K562 (cell line): ENCODE measurements around the gene MOSPD3. TPM values are rescaled to one million over a fixed set of nuclear protein-coding genes. Genes with fewer than 3 reads are reported as not detected.

Source experiments
- ARNT ChIP-seq, 2 experiments: fragments of 450-650 bp; IDR thresholded peaks; 2 replicates each; pipeline ENCODE4 v1.6.1; 2016; ENCODE audit warnings: mild to moderate bottlenecking in 1 of 2
- HDAC8 ChIP-seq: fragments of 450-650 bp; IDR thresholded peaks from 2 replicates; pipeline ENCODE4 v1.6.1; 2016; ENCODE audit warnings: mild to moderate bottlenecking, missing genetic modification characterization, moderate library complexity, missing compliant biosample characterization
- JUND ChIP-seq, 2 experiments: IDR thresholded peaks; 2 replicates in 1 of 2; 3 replicates in 1 of 2; pipeline ENCODE4 v1.6.1; 2011; ENCODE audit warnings: borderline replicate concordance in 2 of 2, low read depth in 2 of 2, low read length in 2 of 2, improper control_type of control experiment in 1 of 2, missing biosample characterization in 1 of 2, missing genetic modification characterization in 1 of 2, missing genetic modification reagents in 1 of 2
- MAZ ChIP-seq, 2 experiments: fragments of 450-650 bp in 1 of 2; sonication (generic) in 1 of 2; formaldehyde crosslinking; IDR thresholded peaks in 1 of 2; conservative IDR thresholded peaks in 1 of 2; 2 replicates each; pipeline versions ENCODE4 v1.4.0 to v1.5.0; 2020; ENCODE audit warnings: mild to moderate bottlenecking in 1 of 2, missing genetic modification reagents in 1 of 2
- MYC ChIP-seq, 2 experiments: fragments of 250-450 bp in 1 of 2; sonication (Bioruptor Pico) in 1 of 2; IDR thresholded peaks; 2 replicates each; pipeline versions ENCODE4 v1.5.1 to v1.6.1; 2012 to 2021; ENCODE audit warnings: low read depth in 2 of 2, borderline replicate concordance in 1 of 2, improper control_type of control experiment in 1 of 2, low read length in 1 of 2, mild to moderate bottlenecking in 1 of 2, moderate library complexity in 1 of 2
- MYNN ChIP-seq, 2 experiments: sonication (generic); formaldehyde crosslinking in 1 of 2; IDR thresholded peaks; 2 replicates each; pipeline versions ENCODE4 v1.5.0 to v1.6.1; 2016 to 2020; ENCODE audit warnings: antibody characterized with exemption in 1 of 2, missing genetic modification reagents in 1 of 2
- NKRF ChIP-seq: fragments of 450-650 bp; IDR thresholded peaks from 2 replicates; pipeline ENCODE4 v1.6.1; 2016; ENCODE audit warnings: borderline replicate concordance
- NR2C2 ChIP-seq, 2 experiments: fragments of 200-800 bp in 1 of 2; sonication (Bioruptor generic) in 1 of 2; sonication (generic) in 1 of 2; formaldehyde crosslinking in 1 of 2; IDR thresholded peaks; 2 replicates each; pipeline versions ENCODE4 v1.6.1 to v1.8.0; 2016 to 2022; ENCODE audit warnings: mild to moderate bottlenecking in 1 of 2, missing compliant biosample characterization in 1 of 2, missing genetic modification characterization in 1 of 2, missing genetic modification reagents in 1 of 2
- PRMT5 ChIP-seq: sonication (generic); formaldehyde crosslinking; IDR thresholded peaks from 2 replicates; pipeline ENCODE4 v1.5.0; 2020; ENCODE audit warnings: missing genetic modification reagents
- RBM15 ChIP-seq: fragments of 200-400 bp; formaldehyde crosslinking; IDR thresholded peaks from 2 replicates; pipeline ENCODE4 v1.6.1; 2018; ENCODE audit warnings: mild to moderate bottlenecking, low read length, moderate library complexity; ENCODE audit not compliant: insufficient read depth
- RBM25 ChIP-seq: fragments of 200-400 bp; formaldehyde crosslinking; IDR thresholded peaks from 2 replicates; pipeline ENCODE4 v1.6.1; 2018; ENCODE audit warnings: low read length, low read depth, moderate library complexity; ENCODE audit not compliant: severe bottlenecking
- RCOR1 ChIP-seq, 2 experiments: IDR thresholded peaks; 2 replicates each; pipeline ENCODE4 v1.6.1; 2012; ENCODE audit warnings: low read depth in 2 of 2, low read length in 2 of 2, borderline replicate concordance in 1 of 2, improper control_type of control experiment in 1 of 2
- TEAD4 ChIP-seq, 2 experiments: sonication (generic) in 1 of 2; formaldehyde crosslinking in 1 of 2; IDR thresholded peaks; 2 replicates each; pipeline versions ENCODE4 v1.6.1 to v1.8.0; 2012 to 2022; ENCODE audit warnings: borderline replicate concordance in 1 of 2, inconsistent platforms in 1 of 2, low read length in 1 of 2, mild to moderate bottlenecking in 1 of 2, missing genetic modification reagents in 1 of 2
- ZNF444 ChIP-seq: fragments of 250-450 bp; sonication (Bioruptor Pico); IDR thresholded peaks from 2 replicates; pipeline ENCODE4 v1.4.0; 2020; ENCODE audit warnings: mild to moderate bottlenecking, moderate library complexity
- ZNF586 ChIP-seq: fragments of 450-650 bp; formaldehyde crosslinking; conservative IDR thresholded peaks from 2 replicates; pipeline ENCODE4 v1.4.0; 2020; ENCODE audit warnings: mild to moderate bottlenecking, moderate library complexity
- ZNF764 ChIP-seq: fragments of 250-450 bp; sonication (Bioruptor Pico); IDR thresholded peaks from 2 replicates; pipeline ENCODE4 v1.4.0; 2020; ENCODE audit warnings: low read depth, mild to moderate bottlenecking, moderate library complexity
- polyA plus RNA-seq, 8 experiments: library from polyadenylated mRNA; depleted of rRNA in 4 of 8; stranded (reverse) in 5 of 8; unstranded in 3 of 8; fragments of >200 nt; fragmentation: Nextera tagmentation in 2 of 8; fragmentation: Illumina TruSeq in 1 of 8; extraction: Ambion mirVana in 2 of 8; extraction: Trizol in 1 of 8; gene quantifications; 2 replicates each; pipeline versions ENCODE4 v1.2.1 to v1.2.3, GENCODE V29; 2011 to 2014; ENCODE audit warnings: inconsistent platforms in 1 of 8, missing spikeins in 1 of 8
- total RNA-seq, 7 experiments: library from RNA; depleted of rRNA in 6 of 7; stranded (reverse); fragments of >200 nt in 6 of 7; fragmentation: Illumina TruSeq in 2 of 7; extraction: Trizol in 2 of 7; gene quantifications; 2 replicates each; pipeline versions ENCODE4 v1.2.1 to v1.2.3, GENCODE V29; 2011 to 2021; ENCODE audit warnings: low replicate concordance in 1 of 7
- TF ChIP-seq, protein P1 (sequence below), 2 experiments: fragments of 450-650 bp; IDR thresholded peaks; 2 replicates each; pipeline ENCODE4 v1.6.1; 2018; ENCODE audit warnings: mild to moderate bottlenecking in 2 of 2, low read depth in 1 of 2; ENCODE audit not compliant: partially characterized antibody in 2 of 2

Gene MOSPD3
- total and polyA plus RNA-seq, 9 of the 15 experiments (the other 6 are each of a cell fraction or from before 2014, with no cell fraction given), result 1.4 to 32.1 (median 7.3) TPM

DNA sequence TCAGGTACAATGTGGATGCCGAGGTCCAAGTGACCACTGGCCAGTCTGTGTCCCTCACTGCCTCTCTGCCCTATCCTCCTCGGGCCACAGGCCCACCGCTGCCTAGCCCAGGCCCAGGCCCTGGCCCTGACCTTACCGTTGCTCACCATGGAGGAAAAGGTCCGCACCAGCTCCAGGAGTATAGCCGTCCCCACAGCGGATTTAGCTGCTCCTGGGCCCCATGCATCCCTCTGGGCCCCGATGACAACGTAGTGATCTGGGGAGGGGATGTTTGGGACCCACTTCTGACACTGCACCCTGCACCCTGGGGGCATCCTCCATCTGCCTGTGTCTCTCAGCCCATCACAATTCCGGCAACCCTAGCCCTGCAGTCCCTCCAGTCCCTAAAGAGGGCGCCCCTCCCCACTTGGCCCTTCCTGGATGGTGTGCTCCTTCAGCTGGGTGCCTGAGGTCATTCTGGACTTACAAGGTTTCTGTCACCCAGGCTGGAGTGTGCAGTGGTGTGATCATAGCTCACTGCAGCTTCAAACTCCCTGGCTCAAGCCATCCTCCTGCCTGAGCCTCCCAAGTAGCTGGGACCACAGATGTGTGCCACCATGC, 16.9 kb downstream of the MOSPD3 start (continued):
- TF ChIP-seq NKRF, result no peak
- TF ChIP-seq, protein P1, sequence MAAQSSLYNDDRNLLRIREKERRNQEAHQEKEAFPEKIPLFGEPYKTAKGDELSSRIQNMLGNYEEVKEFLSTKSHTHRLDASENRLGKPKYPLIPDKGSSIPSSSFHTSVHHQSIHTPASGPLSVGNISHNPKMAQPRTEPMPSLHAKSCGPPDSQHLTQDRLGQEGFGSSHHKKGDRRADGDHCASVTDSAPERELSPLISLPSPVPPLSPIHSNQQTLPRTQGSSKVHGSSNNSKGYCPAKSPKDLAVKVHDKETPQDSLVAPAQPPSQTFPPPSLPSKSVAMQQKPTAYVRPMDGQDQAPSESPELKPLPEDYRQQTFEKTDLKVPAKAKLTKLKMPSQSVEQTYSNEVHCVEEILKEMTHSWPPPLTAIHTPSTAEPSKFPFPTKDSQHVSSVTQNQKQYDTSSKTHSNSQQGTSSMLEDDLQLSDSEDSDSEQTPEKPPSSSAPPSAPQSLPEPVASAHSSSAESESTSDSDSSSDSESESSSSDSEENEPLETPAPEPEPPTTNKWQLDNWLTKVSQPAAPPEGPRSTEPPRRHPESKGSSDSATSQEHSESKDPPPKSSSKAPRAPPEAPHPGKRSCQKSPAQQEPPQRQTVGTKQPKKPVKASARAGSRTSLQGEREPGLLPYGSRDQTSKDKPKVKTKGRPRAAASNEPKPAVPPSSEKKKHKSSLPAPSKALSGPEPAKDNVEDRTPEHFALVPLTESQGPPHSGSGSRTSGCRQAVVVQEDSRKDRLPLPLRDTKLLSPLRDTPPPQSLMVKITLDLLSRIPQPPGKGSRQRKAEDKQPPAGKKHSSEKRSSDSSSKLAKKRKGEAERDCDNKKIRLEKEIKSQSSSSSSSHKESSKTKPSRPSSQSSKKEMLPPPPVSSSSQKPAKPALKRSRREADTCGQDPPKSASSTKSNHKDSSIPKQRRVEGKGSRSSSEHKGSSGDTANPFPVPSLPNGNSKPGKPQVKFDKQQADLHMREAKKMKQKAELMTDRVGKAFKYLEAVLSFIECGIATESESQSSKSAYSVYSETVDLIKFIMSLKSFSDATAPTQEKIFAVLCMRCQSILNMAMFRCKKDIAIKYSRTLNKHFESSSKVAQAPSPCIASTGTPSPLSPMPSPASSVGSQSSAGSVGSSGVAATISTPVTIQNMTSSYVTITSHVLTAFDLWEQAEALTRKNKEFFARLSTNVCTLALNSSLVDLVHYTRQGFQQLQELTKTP (IDR thresholded peaks at IDR 0.05; ENCODE audit: low read depth in 1 of 2, partially characterized antibody in 2 of 2), result no peak
- 0 out of 2 replicates have a peak, but pooled peaks have one; percentile 16 for TF ChIP-seq JUND (IDR thresholded peaks at IDR 0.05; ENCODE audit: borderline replicate concordance, low read depth, low read length)
- no peak for TF ChIP-seq JUND (tag; IDR thresholded peaks at IDR 0.05; ENCODE audit: borderline replicate concordance, low read depth, low read length)
- peak in 1 of 2 experiments; percentile 52; a peak in 1 of 4 replicates for TF ChIP-seq MAZ (CRISPR knock-in tag; conservative IDR thresholded peaks at IDR 0.05 in 1 of 2, IDR thresholded peaks at IDR 0.05 in 1 of 2)
- no peak for TF ChIP-seq NR2C2 (CRISPR knock-in tag; IDR thresholded peaks at IDR 0.05)
- TF ChIP-seq NR2C2 (tag; IDR thresholded peaks at IDR 0.05), result no peak
- no peak for TF ChIP-seq HDAC8 (tag)
- no peak for TF ChIP-seq ZNF586 (CRISPR knock-in tag)
- TF ChIP-seq MYC (IDR thresholded peaks at IDR 0.05; ENCODE audit: low read depth, low read length), result peak; percentile 47; the same call in 1 of the 2 replicates
- no peak for TF ChIP-seq MYC (CRISPR knock-in tag; IDR thresholded peaks at IDR 0.05; ENCODE audit: borderline replicate concordance, low read depth)
- TF ChIP-seq PRMT5, result no peak
- TF ChIP-seq ZNF444 (CRISPR knock-in tag), result no peak
- TF ChIP-seq TEAD4 (IDR thresholded peaks at IDR 0.05; ENCODE audit: low read length), result no peak
- no peak for TF ChIP-seq TEAD4 (CRISPR knock-in tag; IDR thresholded peaks at IDR 0.05; ENCODE audit: borderline replicate concordance)
- no peak for TF ChIP-seq ARNT (IDR thresholded peaks at IDR 0.05)
- no peak for TF ChIP-seq ZNF764 (CRISPR knock-in tag)
- TF ChIP-seq RBM25, result no peak
- peak in 1 of 2 experiments; percentile 64; a peak in 1 of 4 replicates for TF ChIP-seq RCOR1 (IDR thresholded peaks at IDR 0.05; ENCODE audit: borderline replicate concordance in 1 of 2, low read depth in 2 of 2, low read length in 2 of 2)
- TF ChIP-seq MYNN (IDR thresholded peaks at IDR 0.05), result 0 out of 2 replicates have a peak, but pooled peaks have one; percentile 55
- no peak for TF ChIP-seq MYNN (CRISPR knock-in tag; IDR thresholded peaks at IDR 0.05)
- TF ChIP-seq RBM15, result no peak
